Measurements from ENCODE around the gene PHF13.
"Not testable (repeated sequence)": the region's sequence is repeated elsewhere in the genome, so short reads cannot be mapped to it uniquely, and the experiment has no call there.

Gene PHF13

DNA sequence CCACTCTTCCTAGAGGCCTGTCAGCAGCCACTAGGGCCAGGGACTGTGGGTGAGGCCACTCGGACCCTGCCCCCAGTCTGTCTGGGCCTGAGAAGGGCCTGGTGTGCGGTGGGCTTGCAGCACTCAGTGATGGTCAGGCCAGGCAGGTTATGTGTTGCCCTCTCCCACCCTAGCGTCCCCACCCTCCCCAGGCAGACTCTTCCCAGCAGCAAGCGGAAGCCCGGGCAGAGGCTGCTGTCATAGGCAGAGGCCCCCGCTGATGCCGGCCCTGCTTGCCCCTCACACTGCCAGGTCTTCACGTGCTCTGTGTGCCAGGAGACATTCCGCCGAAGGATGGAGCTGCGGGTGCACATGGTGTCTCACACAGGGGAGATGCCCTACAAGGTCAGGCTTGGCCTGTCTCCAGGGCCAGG is 27.1 kb upstream of the PHF13 start:
- DNase-seq (ENCODE audit: low spot score), result no peak

DNA sequence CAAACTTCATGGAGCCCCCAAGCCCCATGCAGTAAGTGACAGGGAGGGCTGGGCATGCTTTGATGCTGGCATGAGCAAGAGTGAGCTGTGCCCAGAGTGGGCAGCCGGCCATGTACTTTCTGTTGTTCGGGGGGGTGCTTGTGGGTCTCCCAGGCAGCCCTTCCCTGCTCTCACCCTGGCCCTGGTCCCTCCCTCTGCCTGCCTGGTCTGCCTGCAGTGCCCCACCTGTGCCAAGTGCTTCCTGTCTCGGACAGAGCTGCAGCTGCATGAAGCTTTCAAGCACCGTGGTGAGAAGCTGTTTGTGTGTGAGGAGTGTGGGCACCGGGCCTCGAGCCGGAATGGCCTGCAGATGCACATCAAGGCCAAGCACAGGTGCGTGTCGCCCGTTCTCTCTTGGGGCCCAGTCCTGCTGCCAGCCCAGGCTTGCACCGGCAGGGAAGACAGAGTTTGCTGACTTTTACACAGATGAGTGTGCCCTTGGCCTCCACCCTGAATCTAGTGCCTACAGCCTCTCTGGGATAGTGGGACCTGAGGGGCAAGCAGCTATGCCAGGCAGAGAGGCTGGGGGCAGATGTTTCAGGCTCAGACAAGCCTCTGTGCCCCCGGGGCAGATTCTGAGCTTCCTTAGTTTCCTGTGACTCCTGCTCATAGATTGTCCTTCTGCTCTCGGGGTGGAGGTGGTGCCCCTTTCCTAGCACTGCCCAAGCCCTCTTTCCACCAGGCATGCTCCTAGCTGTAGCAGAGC is 26.1 kb upstream of the PHF13 start:
- DNase-seq (ENCODE audit: low spot score), result no peak

DNA sequence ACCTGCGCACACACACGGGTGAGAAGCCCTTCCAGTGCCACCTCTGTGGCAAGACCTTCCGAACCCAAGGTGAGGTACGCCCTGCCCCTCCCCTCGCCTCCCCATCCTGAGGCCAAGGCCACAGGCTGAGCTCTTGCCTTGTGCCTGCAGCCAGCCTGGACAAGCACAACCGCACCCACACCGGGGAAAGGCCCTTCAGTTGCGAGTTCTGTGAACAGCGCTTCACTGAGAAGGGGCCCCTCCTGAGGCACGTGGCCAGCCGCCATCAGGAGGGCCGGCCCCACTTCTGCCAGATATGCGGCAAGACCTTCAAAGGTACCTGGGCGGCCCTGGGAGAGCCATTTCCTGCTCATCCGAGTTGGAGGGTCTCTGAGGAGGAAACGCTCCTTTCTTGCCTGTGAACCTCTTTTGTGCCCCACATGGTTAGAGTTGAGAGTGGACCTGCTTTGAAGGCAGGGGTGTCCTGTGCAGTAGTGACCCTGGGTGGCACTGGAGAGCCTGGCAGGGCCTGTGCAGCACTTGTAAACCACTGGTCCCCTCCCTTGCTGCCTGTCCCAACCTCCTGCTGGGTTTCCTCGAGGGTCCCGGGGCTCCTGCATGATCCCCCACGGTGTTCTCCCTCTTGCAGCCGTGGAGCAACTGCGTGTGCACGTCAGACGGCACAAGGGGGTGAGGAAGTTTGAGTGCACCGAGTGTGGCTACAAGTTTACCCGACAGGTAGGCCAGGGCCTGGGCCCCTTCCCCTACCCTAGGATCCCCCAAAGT is 25.2 kb upstream of the PHF13 start:
- no peak for DNase-seq (ENCODE audit: low spot score)

DNA sequence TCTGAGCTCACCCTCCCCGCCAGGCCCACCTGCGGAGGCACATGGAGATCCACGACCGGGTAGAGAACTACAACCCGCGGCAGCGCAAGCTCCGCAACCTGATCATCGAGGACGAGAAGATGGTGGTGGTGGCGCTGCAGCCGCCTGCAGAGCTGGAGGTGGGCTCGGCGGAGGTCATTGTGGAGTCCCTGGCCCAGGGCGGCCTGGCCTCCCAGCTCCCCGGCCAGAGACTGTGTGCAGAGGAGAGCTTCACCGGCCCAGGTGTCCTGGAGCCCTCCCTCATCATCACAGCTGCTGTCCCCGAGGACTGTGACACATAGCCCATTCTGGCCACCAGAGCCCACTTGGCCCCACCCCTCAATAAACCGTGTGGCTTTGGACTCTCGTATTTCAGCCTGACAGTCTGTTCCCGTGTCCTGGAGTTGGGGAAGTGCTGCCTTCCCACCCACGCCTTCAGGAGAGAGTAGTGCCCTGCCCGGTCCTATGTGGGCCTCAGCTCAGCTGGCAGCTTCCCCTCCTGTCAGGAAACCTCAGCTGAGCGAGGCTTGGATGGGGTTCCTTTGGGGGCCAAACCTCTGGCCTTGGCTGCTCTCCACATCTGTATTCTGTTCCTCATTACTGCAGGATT is 24.5 kb upstream of the PHF13 start:
- DNase-seq (ENCODE audit: low spot score), result no peak

DNA sequence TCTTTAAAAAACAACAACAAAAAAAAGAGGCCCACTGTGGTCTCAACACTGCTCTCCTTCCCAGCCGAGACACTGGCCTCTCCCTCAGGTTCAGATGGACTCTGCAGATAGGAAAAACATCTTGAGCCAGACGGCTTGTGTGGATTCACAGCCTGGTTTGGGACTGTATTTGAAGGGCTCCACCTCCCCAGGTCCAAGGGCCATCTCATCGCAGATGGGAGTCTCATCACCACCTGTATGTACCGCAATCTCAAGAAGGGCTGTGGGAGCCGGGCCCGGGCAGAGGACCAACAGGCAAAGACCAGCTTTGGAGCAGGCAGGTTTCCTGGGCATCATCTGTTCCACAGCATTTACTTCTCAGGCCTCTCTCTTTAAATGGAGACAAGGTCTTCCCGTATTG is 23.5 kb upstream of the PHF13 start:
- DNase-seq (ENCODE audit: low spot score), result no peak

DNA sequence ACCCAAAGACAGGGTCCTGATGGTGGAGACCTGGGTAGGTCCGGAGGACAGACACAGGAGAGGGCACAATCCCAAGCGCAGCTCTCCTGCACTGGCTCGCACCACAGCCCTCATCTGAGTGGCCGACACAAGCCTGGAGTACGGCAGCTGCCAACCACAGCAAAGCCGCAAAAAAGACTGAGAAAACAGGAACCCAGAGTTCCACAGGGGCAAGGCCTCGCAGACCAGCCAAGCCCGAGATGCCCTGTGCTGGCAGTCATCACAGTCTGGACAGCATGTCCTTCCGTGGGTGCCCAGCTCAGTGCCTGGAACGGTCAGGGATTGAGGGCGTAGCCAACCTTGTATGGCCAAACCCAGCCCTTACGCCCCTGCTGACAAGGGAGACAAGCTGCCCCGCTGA is 22.3 kb upstream of the PHF13 start:
- no peak for DNase-seq (ENCODE audit: low spot score)

DNA sequence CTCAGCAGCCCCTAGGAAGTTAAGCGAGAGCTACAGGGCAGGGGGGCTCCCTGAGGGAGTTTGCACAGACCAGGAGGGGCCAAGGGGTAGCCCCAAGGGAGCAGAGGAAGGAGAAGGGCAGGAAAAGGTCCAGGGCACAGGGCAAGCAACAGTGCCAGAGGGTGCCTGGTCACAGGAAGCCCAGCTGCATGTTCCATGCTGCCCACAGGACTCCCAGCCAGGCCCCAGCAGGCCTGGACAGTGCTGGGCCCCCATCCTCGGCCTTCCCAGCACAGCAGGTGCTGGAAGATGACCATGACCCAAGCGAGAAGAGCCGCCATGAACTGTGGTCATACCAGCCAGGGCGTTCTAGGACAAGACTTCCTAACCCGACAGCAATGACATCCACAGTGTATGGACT is 21.9 kb upstream of the PHF13 start:
- DNase-seq (ENCODE audit: low spot score), result no peak

DNA sequence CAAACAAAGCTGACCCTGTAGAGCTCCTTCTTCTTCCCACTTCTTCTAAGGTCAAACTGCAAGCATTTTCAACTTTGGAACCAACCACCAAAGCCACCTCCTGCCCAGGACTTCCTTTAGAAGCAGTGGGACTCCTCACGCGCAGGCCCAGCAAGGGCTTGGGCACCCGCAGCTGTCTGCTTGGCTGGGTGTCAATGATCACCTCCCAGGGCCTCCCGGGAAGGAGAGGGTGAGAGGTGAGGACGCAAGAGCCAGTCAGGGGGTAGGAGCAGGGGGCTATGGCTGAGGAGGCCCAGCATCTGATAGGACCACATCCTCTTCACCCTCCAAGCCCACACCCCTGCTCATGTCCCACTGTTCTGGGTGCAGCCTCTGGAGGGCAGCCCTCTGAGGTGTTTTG is 21.1 kb upstream of the PHF13 start:
- no peak for DNase-seq (ENCODE audit: low spot score)

DNA sequence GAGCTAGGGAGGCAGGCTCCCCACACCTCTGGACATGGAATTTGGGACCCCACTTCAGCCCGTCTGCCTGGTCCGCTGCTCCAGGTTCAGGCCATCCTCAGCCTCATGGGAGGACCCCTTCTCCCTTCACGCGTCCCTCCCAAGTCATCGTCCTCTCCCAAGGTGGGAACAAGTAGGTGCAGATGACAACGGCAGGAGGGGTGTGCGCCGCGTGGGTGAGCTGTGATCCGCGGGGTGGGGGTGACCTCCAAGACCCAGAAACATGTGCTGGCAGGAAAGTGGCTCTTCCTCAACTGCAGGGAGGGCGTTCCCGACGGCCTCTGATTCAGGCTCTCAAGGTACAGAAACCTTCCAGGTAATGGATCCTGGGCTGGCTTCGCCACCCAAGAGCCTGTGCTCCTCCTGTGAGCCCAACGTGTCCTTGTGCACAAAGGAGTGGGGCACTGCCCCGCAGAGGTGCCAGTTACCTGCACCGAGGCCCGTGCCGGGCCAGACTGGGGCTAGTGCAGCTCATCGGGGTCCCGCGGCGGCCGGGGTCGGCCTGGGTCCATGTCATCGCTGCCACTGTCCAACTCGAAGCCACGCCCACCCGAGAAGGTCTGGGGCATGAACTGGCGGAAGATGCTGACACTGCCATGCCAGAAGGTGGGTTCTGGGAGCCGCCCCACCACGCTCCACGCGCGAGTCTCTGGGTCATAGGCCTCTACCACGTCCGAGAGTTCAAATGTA is 20.5 kb upstream of the PHF13 start:
- no peak for DNase-seq (ENCODE audit: low spot score)

DNA sequence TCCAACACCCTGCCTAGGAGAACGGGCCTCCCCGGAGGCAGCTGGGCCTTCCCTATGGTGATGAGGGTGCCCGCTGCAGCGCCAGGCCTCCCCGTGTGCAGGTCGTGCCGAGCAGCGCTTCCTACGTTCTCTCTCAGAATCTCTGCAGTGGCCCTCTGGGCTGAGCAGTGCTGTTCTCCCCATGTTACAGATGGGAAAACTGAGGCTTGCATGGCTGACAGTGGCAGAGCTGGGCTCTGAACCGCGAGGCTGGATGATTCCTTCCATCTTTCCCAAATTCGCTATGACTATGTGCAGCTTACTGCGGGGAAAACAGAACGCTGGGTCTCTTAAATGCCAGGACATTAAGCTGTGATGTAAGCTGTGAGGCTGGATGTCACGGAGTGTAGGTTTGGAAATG is 19.7 kb upstream of the PHF13 start:
- no peak for DNase-seq (ENCODE audit: low spot score)

DNA sequence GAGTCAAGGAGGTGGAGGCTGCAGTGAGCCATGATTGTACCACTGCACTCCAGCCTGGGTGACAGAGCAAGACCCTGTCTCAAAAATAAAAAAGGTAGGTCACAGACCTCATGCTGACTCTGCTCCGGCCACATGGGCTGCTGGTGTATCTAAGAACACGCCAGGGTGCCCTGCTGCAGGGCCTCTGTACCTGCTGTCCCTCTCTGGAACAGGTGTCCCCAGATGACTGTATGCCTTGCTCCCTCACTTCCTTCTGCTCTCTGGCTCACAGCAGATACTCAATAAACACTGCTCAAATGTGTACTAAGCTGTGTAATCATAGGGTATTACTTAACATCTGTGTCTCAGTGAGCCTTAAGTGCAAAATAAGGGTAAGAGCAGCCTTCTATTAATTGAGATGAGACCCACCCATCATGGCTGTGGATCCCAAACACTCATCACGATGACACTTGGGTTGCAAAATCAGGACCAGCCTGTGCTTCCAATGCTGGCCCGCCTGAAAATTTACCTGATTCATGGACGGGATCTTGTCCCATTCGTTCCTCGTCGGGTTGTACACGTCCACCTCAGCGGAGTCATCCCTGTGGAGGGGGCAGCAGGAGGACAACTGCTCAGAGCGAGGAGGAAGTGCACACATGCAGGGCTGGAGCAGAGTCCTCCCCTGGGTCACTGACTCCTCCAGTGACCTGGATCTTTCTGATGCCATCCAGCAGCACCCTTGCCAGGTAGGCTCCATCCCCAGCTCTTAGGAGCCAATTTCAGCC is 18.4 kb upstream of the PHF13 start:
- DNase-seq (ENCODE audit: low spot score), result no peak

DNA sequence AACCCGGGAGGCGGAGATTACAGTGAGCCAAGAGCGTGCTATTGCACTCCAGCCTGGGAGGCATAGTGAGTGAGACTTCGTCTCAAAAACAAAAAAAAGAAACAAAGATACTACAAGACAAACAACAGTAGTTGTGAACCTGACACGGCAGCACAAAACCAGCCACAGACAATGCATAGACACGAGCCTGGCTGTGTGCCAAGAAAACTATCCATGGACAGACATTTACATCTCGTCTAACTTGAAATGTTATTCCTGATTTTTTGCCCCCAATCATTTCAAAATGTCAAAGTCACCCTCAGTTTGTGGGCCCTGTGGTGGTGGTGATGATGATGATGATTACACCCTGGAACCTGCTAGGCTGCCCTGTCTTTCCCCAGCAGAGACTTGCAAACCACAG is 17.2 kb upstream of the PHF13 start:
- DNase-seq (ENCODE audit: low spot score), result no peak

DNA sequence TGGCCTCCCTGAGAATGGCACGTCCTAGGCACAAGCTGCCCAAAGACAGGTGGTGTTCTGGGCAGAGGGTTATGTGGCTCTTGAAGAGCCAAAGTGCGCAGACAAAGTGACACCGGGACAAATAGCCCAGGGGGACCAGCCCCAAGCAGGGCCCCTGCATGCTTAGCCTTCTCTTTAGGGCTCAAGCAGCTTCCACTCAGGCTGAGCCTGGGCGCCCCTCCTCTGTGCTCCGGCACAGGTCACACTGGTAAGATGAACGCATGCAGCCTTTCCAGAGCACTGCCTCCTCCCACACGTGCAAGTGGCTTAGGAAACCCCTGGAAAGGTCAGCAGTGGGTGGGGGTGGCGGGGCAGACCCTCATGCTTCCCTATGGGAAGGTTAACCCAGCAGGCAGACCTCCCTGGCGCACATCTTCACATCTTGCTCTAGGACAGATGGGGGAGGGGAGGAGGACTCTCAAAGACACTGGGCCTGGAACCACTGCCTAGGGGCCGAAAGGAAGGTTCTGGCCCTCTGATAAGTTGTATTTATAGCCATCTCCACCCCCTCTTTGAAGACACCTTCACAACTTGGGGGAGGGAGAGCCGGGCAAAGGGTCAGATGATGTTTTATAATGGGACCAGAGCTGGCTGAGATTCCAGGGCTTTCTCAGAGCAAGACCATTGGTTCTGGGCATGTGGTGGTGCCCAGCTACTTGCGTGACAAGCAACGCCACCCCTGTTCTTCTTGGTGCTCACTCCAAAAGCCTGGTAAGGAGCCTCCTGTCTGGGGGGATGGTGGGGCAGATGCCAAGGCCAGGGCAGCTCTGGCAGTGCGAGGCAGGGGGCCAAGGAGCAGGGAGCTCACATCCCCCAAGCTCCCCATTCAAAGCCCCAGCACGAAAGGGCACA is 16.4 kb upstream of the PHF13 start:
- no peak for DNase-seq (ENCODE audit: low spot score)

DNA sequence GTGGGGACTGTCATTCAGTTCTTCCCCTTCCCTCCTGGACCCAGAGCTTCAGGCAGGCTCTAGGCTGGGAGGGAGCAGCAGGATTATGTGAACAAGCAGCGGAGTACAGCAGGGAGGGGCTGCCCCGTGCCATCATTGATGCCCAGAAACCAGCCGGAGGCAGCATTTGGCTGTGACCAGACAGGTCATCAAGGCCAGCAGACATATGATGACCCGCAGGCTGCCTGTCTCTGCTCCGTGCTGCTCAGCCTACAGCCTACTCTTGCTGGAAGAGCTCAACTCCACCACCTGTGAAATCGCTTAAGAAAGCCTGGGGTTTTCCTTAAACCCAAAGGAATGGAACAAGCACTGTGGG is 15.8 kb upstream of the PHF13 start:
- DNase-seq (ENCODE audit: low spot score), result no peak

DNA sequence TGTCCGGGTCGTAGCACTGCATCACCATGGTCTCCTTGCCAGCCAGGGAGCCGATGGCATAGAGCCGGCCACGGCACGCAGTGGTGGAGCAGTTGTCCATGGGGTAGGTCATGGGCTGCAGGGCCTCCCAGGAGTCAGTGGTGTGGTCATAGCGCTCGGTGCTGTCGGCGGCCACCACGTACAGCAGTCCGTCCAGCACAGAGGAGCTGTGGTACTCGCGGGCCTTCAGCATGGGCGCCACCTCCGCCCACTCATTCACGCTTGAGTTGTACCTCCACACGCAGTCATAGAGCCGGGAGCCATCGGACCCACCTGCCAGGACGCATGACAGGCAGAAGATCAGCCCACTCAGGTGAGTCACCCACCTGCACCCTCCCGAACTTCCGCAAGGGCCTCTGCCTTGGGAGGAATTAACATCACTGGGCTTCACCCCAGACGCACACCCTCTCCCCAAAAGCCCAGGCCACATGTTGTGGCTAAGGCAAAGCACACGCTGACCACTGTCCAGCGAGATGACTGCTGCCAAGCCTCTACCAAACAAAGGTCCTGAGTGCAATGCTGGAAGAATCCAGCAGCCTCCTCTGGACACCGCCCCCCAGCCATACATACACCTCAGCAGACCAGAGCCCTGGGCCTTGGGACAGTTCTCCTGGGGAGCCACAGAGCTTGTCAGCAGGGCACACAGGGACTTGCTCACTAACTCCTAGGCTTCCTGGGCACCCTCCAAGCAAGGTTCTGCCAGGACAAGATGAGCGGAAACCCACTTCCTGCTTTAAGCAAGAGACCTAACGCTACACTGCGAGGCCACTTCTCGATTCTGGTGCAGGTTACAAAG is 14.2 kb upstream of the PHF13 start:
- DNase-seq (ENCODE audit: low spot score), result no peak

DNA sequence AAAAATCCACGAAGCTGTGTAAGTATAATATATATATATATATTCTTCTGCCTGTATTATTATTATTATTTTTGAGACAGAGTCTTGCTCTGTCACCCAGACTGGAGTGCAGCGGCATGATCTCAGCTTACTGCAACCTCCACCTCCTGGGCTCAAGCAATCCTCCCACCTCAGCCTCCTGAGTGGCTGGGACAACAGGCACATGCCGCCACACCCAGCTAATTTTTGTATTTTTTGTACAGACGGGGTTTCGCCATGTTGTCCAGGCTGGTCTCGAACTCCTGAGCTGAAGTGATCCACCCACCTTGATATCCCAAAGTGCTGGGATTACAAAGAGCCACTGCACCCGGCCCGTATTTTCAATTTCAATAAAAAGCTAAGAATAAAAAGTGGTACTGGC is 13.5 kb upstream of the PHF13 start:
- DNase-seq (ENCODE audit: low spot score), result not testable (repeated sequence)

DNA sequence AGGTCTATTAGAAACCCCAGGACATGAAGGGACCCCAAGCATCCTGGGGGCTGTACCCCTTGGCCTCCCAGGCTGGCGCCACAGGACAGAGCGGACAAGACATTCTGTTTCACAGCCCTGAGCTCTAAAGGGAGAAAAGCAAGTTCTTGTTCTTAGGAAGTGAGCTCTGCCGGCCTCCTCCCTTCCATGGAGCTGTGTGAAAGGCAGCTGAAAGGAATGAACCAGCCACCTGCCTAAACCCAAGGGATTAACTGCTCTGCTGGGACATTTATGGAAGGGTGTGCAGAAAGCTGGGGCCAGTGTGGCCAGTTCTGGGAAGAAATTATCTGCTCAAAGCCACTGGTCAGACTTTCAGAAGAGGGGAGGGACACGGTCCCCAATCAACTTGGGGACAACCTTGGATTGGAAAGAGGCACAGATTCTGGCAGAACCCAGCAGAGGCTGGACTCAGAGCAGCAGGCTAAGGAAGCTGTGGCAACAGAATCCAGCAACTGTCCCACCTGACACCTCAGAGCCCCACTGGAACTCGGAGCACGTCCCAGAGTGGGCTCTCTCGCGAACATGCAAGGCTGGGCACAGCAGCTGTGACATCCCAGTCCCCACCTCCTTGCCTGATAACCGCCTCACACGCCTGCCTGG is 13.0 kb upstream of the PHF13 start:
- DNase-seq (ENCODE audit: low spot score), result peak; percentile 27

DNA sequence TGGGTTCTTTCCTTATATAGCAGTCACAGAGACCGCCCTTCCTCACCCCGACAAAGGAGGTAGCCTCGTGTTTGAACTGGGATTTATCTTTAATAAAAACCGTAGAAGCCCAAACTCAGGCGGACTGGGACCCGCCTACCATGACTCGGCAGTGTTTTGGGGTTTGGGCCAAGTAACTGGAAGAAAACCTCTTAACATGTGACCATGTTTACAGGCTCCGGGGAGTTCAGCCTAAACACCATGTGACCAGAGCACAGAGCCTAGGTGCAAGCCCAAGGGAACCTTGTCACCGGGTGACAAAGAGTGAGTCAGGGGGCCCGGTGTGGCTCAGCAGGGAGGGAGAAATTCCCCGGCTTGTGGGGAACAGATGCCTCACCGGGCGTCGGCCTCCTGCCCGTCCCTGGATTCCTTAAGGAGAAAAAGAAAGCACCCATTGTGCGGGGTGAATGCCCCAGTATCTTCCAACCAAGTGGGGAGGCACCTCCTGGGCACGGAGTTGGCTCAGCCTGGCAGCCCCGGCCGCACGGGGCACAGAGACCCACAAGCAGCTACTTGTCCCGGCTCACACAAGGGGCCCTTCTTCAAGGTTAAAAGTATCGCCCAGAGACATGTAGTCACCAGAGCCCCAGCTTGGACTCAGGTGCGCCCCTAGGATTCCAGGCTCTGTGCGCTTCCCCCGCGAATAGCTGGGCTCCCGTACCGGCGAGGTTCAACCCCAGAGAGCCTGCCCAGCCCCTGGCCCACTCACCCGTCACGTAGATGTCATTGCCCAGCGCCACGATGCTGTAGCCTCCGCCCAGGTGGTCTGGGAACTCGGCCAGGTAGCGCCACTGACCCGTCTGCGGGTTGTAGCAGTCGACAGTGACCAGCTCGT is 12.2 kb upstream of the PHF13 start:
- no peak for DNase-seq (ENCODE audit: low spot score)

All from SK-N-DZ (cell line).